ENCODE measurements around the gene SNAP91.
A peak's percentile ranks its signal among the peaks of the same experiment; 100 is the strongest.
"Not testable (repeated sequence)": the region's sequence is repeated elsewhere in the genome, so short reads cannot be mapped to it uniquely, and the experiment has no call there.

SNAP91 gene, protein sequence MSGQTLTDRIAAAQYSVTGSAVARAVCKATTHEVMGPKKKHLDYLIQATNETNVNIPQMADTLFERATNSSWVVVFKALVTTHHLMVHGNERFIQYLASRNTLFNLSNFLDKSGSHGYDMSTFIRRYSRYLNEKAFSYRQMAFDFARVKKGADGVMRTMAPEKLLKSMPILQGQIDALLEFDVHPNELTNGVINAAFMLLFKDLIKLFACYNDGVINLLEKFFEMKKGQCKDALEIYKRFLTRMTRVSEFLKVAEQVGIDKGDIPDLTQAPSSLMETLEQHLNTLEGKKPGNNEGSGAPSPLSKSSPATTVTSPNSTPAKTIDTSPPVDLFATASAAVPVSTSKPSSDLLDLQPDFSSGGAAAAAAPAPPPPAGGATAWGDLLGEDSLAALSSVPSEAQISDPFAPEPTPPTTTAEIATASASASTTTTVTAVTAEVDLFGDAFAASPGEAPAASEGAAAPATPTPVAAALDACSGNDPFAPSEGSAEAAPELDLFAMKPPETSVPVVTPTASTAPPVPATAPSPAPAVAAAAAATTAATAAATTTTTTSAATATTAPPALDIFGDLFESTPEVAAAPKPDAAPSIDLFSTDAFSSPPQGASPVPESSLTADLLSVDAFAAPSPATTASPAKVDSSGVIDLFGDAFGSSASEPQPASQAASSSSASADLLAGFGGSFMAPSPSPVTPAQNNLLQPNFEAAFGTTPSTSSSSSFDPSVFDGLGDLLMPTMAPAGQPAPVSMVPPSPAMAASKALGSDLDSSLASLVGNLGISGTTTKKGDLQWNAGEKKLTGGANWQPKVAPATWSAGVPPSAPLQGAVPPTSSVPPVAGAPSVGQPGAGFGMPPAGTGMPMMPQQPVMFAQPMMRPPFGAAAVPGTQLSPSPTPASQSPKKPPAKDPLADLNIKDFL

DNA sequence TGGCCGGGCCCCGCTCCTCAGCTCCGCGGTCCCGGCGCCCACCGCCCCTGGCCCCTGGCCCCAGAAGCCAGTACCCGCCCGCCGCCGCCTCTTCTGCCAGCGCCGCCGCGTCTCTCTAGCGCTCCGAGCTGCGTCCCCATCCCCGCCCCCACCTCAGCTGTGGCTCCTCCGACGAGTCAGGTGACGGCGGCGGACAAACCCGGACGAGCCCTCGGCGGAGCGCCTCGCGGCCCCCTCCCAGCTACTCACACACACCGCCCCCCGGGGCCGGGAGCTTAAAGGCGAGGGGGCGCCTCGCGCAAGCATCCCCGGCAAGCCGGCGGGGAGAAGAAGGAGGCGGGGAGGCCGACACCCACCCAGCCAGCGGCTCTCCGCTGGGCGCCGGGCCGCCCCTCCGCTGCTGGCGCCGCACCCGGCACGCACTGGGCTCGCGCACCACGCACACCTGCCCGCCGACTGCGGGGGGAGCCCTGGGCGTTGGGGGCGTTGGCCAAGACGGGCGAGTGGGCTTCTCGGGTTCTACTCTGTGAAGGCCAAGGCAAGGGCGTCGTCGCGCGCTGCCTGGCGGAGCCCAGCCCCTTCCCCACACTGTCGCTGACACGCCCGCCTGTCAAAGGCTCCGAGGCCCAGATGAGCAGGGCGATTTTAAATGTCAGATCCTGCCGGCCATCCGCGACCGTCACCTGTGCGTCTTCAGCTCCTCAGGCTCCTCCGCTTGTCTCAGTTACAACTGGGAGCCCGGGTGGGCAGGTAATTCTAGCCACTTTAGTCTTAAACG, at the start of gene SNAP91:
TSS of gene SNAP91 (minus strand) at position 132 of the 778 bp plus-strand sequence. CDS start 1,174 bp downstream, outside the sequence.
- ATAC-seq: no peak

DNA sequence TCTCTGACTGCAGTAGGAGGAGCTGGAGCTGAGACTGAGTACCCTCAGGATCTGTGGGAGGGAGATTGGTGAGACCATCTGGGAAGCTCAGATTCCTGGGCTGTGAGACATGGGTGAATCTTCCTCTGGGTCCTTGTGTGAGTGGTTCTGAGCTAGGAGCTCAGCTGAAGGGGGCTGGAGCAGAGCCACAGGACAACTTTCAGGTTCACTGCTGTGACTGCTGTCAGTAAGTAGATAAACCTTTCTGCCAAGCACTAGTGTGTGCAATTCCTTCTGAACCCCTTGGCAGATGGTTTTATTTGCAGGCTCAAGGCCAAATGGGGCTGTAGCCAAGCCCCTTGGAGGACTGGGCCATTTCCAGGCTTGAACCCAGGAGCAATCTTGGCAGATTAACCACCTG, 49.6 kb upstream of the SNAP91 start:
- no peak for ATAC-seq

DNA sequence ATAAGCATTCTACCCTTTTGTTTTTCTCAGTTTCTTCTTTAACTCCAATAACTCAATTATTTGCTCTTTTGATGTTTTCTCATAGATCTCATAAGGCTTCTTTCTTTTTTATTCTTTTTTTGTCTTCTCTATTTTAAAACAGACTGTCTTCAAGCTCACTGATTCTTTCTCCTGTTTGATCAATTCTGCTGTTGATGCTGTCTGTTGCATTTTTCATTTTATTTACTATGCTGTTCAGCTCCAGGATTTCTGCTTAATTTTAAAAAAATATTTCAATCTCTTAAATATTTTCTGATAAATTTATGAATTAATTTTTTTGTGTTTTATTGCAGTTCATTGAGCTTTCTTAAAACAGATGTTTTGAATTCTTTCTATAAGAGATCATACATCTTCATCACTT, 48.1 kb upstream of the SNAP91 start:
- ATAC-seq: no peak

DNA sequence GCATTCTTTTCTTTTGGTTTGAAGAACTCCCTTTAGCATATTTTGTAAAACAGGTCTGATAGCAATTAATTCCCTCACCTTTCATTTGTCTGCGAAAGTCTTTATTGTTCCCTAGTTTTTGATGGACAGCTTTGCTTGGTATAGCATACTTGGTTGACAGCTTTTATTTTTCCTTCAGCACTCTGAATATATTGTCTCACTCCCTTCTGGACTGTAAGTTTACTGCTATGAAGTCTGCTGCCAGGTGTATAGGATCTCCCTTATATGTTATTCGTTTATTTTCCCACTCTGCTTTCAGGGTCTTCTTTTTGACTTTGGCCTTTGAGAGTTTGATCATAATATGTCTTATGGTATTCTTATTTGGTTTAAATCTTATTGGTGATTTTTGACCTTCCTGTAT, 47.7 kb upstream of the SNAP91 start:
- ATAC-seq: no peak

DNA sequence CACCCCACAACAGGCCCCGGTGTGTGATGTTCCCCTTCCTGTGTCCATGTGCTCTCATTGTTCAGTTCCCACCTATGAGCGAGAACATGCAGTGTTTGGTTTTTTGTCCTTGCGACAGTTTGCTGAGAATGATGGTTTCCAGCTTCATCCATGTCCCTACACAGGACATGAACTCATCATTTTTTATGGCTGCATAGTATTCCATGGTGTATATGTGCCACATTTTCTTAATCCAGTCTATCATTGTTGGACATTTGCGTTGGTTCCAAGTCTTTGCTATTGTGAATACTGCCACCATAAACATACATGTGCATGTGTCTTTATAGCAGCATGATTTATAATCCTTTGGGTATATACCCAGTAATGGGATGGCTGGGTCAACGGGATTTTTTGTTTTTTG, 43.5 kb upstream of the SNAP91 start:
- not testable (repeated sequence) for ATAC-seq

DNA sequence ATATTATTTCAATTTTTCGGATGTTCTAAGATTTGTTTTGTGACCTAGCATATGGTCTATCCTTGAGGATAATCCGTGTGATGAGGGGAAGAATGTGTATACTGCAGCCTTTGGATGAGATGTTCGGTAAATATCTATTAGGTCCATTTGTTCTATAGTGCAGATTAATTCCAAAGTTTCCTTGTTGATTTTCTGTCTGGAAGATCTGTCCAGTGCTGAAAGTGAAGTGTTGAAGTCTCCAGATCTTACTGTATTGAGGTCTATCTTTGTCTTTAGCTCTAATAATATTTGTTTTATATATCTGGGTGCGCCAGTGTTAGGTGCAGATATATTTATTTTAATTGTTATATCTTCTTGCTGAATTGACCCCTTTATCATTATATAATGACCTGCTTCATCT, 32.2 kb upstream of the SNAP91 start:
- no peak for ATAC-seq

DNA sequence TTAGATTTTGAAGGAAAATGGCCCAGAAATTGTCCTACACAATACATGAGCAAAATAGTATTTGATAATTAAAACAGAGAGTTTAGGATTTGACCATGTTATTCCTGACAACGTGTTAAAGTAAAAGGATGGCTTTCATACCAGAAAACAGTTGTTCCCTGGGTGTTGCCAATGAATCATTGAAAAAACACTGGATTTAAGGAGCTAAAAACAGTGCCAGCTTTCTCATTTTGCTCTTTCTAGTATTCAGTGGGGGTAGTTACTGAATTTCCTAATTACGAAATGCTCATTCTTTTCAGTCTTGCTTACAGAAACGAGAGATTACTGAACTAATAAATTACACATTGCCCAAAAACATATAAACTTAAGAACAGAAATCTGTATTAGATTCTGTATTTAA, 26.6 kb upstream of the SNAP91 start:
- ATAC-seq: no peak

DNA sequence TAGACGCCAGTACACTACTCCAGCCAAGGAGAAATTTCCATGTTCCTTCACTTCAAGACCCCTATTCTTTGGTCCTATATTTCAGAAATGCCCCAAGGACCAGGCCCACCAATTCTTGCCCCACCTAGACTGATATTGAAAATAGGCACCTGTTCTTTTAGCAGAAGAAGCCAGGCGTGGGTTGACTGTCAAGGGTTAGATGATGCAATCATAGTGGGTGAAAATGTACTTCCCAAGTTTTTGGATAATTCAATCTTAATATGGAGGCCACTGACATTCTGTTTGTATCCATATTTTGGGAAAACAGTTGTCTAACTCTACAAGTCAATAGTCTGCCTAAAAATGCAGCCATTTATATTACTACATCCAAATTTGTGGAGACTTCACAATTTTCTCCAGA, 21.0 kb upstream of the SNAP91 start:
- ATAC-seq: no peak

DNA sequence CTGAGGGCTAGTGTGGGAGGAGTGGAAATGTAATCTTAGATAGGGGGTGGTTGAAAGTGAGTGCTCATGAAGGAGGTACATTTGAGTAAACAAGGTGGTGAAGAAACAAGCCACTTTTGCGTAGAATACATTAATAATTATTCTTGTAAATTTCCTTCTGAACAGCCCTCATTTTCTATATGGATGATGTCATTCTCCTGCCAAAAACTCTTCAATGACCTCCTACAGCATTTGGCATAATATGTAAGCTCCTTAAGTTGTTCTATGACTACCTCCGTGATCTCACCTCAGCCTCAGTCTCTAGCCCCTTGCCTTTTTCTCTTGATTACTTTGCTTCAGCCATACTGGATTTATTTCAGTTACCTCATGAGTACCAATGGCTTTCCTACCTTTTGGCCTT, 14.0 kb upstream of the SNAP91 start:
- no peak for ATAC-seq

DNA sequence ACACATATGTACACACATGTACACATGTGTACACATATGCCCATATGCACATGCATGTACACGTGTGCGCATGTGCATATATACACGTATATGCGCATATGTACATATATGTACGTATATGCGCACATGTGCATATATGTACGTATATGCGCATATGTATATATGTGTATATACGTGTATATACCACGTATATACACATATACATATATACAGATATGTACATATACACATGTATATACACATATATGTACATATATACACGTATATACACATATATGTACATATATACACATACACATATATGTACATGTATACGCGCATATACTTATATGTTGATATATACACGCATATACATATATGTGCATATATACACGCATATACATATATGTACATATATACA, 8.9 kb upstream of the SNAP91 start:
- ATAC-seq: no peak

DNA sequence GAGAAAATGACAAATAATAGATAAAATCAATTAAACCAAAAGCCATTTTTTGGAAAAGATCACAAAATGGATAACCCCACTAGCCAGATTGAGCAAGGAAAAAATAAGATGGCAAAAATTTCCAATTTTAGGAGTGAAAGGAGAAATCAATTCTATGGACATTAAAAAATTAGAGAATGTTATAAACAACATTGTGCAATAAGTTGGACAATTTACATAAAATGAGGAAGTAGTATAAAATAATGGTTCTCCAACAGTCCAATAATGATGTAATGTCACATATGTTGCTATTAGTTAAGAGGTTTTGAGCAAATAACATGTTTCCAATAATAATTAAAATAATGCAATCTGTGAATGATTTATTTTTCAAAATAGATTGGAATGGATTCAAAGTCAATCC, 3.1 kb upstream of the SNAP91 start:
- ATAC-seq: no peak

DNA sequence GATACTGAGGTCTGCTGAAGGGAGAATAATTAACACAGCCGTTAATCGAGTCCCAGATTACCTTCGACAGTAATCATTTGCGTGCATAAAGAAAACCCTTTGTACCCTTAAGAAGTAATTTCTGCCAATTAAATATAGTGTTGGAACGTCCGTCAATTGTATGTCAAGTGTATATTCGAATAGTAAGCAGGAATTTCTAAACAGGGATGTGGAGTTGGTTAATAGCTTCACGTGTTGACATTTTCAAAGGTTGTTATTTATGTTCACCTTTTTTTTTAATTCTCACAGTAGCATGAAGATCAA, 798 bp upstream of the SNAP91 start:
- no peak for ATAC-seq

DNA sequence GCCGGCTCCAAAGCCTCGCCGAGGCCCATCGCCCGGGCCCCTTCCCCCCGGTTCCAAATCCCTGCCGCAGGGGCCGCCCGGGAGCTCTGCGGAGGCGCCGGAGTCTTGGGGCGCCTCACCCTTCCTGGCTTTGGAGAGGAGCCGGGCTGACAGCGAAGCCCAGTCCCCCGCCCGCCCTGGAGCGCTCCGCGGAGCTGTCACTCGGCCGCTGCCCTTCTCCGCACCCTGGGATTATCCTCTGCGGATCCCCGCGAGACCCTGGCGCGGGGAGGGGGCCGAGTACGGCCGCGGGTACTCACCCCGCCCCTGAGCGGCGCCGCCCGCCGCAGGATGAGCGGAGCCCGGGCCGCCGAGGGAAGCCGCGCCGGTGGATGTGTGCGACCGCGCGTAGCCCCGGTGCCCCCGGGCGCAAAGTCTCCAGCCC, 343 bp downstream of the SNAP91 start:
- ATAC-seq: no peak

DNA sequence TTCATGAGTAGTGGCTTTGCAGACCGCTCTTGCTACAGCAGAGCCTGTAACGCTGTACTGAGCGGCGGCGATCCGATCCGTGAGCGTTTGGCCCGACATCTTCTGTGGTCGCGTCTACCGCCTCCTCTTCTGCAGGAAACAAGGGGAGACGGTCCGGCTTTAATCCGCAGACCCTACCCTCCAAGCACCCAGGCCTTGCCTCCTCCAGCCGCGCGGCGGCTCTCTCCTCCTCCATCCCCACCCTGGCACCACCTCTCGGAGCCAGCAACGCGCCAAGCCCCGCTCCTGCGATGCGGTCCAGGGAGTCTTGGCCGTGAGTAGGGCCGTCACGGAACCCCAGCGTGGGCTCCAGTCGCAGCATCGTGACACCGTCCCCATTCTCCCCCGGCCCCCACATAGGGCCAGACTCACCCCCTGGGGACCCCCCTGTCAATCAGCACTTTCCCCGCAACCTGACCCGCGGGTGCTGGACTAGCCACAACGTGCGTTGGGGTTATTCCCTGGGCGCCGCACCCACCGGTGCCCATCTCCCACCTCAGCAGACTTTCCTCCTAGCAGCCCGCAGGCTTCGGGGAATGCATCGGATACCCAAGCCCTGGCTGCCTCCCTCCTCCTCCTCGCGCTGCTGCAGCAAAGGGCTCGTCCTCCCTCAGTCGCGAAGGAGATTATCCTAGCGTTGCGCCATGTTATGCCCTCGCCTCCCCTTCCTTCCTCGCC, 914 bp downstream of the SNAP91 start:
- ATAC-seq: peak in 1 of 2 donors; percentile 25

DNA sequence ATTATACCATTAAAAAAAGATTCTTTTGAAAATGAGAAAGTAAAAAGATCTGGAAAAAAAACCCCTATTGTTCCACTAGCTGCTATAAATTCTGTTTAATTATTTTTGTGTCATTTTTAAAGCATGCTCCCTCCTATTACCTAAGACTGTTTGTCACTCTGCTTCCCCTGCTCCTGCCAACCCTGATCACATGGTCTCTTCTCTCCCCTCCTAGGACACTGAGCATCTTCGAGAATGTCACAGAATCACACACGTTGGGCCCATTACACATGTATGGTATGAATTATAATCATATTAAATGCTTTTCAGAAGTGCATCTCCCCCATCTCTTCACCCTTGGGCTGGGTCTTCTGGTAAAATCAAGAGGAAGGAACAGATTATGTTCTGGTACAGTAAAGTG, 6.2 kb downstream of the SNAP91 start:
- ATAC-seq: no peak

DNA sequence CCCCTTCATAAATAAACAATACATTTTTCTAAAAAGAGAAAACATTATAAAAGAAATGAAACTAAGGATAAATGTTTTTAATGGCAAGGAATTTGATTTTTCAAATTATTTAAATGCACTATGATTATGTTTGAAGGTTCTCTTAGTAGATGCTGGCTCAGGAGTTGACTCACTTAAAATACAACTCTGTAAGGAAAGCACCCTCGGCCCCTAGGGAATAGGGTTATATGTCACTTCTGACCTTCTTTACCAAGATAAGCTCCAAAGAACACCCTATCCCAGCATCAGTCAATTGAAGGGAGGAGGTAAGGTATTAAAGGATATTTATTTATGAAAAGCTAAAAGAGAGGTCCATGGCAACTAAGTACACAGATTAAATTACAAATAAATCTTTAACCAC, 6.8 kb downstream of the SNAP91 start:
- ATAC-seq: no peak

DNA sequence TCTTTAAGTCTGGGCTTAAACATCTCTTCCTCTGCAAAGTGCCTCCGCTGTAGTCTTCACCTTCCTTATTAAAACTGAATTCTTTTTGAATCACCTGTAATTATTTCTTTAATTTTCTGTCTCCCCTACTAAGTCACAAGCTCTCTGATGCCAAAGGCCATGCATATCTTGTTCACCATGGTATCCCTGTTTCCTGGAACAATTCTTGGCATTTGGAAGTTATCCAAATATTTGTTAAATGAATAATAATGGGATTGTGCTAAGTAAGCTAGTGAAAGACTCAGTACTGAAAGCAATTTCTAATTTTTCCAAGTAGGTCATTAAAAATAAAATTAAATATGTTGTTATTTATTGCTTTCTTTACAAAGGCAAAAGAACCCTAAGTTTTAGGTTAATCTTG, 12.2 kb downstream of the SNAP91 start:
- no peak for ATAC-seq

DNA sequence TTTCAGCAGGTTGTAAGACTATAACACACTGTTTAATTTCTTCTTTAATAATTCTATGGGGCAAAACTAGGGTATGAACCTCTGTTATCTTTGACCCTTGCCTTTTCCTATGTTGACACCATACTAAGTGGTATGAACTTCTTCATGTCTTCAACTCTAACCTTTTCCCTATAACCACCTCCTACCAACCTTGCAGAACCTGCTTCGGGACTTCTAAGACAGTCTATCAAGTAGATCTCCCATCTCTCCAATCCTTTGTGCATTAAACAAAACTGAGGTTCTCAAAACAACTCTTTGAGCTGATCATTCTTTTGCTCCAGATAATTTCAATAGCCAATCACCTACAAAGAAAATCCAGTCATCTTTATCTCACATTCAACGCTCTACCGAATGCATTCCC, 23.4 kb downstream of the SNAP91 start:
- ATAC-seq: no peak

DNA sequence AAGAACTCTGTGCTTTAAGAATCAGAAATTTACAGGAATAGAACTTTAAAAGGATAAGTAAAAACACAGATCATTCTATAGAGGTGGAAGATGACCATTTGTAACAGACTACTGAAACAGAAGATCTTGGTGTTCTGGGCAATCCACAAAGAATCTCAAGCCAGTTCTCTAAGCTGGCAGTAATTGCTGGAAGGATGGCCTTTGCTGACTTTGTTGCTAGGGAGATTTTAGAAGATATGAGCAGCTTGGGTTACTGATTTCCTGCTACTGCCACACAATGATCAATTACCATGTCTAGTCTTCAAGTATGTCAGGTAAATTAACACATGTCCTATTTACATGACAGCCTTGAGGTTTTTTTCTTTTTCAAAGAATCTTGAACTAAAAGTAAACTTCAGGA, 31.1 kb downstream of the SNAP91 start:
- ATAC-seq: no peak

DNA sequence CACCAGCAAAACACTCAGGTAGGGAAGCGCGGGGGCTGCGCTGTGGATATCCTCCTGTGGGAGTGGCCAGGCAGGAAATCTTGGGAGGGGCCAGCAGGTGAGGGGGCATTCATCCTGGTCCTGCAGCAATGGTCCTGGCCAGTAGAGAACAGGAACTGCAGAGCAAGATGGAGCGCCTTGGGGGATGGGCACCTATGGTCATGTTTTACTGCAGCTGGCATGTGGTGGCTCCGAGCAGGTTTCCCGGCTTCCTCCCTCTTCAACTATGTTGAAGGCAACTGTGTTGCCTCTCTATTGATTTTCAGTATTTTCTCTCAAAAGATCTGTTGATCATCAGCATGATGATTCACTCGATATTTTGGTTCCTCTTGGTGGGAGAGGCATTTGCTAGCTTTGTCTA, 70.9 kb downstream of the SNAP91 start:
- ATAC-seq: no peak

DNA sequence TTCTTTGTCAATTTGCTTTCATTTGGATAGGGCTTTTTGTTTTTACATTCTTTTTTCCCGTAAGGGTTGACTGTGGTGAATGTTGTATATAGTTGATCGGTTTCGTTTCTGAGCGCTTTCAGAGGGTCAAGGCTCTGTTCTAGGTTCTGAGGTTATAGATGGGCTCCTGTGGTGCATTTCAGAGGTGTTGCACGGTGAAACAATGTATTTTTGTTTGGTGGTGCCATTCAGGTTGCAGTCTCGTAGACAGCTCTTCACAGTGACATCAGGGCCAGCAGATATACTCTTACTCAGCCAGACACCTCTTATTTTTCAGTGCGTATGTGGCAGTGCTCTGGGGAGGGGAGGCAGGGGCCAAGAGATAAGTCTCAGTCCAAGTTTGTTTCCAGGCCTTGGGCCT, 72.1 kb downstream of the SNAP91 start:
- ATAC-seq: no peak

DNA sequence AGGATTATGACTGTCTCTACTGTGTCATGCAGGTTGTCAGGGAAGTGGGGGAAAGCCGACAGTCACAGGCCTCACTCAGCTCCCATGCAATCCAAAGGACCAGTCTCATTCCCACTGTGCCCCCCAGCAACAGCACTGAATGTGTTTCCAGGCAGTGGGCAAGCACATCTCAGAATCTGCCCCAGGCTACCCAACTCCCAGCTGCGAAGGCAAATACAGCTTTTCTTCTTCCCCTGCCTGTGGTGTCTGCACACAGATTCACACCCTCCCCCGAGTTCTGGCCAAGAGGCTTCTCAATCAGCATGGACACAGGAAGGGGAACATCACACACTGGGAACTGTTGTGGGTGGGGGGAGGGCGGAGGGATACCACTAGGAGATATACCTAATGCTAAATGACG, 75.3 kb downstream of the SNAP91 start:
- ATAC-seq: no peak

DNA sequence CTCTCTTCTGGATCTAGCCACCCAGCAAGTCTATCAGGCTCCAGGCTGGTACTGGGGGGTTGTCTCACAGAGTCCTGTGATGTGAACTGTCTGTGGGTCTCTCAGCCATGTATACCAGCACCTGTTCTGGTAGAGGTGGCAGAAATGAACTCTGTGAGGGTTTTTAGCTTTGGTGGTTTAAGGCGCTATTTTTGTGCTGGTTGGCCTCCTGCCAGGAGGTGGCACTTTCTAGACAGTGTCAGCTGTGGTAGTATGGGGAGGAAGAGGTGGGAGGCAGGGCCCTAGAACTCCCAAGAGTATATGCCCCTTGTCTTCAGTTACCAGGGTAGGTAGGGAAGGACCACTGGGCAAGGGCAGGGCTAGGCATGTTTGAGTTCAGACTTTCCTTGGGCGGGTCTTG, 75.8 kb downstream of the SNAP91 start:
- no peak for ATAC-seq
